HEK293T (cell line): ENCODE results near the gene TSPAN7.

Experiments
- ARNT ChIP-seq: fragments of 450-650 bp; IDR thresholded peaks from 2 replicates; pipeline ENCODE4 v1.6.1; 2017; ENCODE audit warnings: mild to moderate bottlenecking
- BHLHE40 ChIP-seq: fragments of 450-650 bp; IDR thresholded peaks from 2 replicates; pipeline ENCODE4 v1.6.1; 2016; ENCODE audit warnings: mild to moderate bottlenecking, moderate library complexity, borderline replicate concordance
- CTBP1 ChIP-seq: fragments of 450-650 bp; IDR thresholded peaks from 2 replicates; pipeline ENCODE4 v1.6.1; 2016; ENCODE audit warnings: borderline replicate concordance
- FOXA1 ChIP-seq: fragments of 450-650 bp; IDR thresholded peaks from 2 replicates; pipeline ENCODE4 v1.6.1; 2016; ENCODE audit warnings: mild to moderate bottlenecking
- FOXK2 ChIP-seq: fragments of 450-650 bp; IDR thresholded peaks from 2 replicates; pipeline ENCODE4 v1.6.1; 2016; ENCODE audit warnings: mild to moderate bottlenecking
- FOXM1 ChIP-seq: fragments of 450-650 bp; IDR thresholded peaks from 2 replicates; pipeline ENCODE4 v1.6.1; 2017; ENCODE audit warnings: mild to moderate bottlenecking, borderline replicate concordance
- HDGF ChIP-seq: fragments of 450-650 bp; IDR thresholded peaks from 2 replicates; pipeline ENCODE4 v1.6.1; 2017; ENCODE audit warnings: antibody characterized with exemption, borderline replicate concordance
- LEF1 ChIP-seq: fragments of 450-650 bp; IDR thresholded peaks from 2 replicates; pipeline ENCODE4 v1.6.1; 2017; ENCODE audit warnings: mild to moderate bottlenecking, borderline replicate concordance
- NFRKB ChIP-seq: fragments of 450-650 bp; IDR thresholded peaks from 2 replicates; pipeline ENCODE4 v1.6.1; 2016; ENCODE audit warnings: mild to moderate bottlenecking, moderate library complexity
- PKNOX1 ChIP-seq: fragments of 450-650 bp; IDR thresholded peaks from 2 replicates; pipeline ENCODE4 v1.6.1; 2016
- SP1 ChIP-seq: fragments of 450-650 bp; IDR thresholded peaks from 2 replicates; pipeline ENCODE4 v1.6.1; 2017
- SUZ12 ChIP-seq: fragments of 450-650 bp; IDR thresholded peaks from 2 replicates; pipeline ENCODE4 v1.6.1; 2016; ENCODE audit warnings: mild to moderate bottlenecking
- ZNF384 ChIP-seq: fragments of 450-650 bp; IDR thresholded peaks from 2 replicates; pipeline ENCODE4 v1.6.1; 2016

- TF ChIP-seq PKNOX1 = no peak
- no peak for TF ChIP-seq FOXK2
- no peak for TF ChIP-seq FOXA1
- no peak for TF ChIP-seq ARNT
- no peak for TF ChIP-seq BHLHE40
- TF ChIP-seq CTBP1 = no peak
- TF ChIP-seq FOXM1 = no peak
- TF ChIP-seq SUZ12 = no peak
- TF ChIP-seq LEF1 = no peak
- TF ChIP-seq SP1 = no peak
- TF ChIP-seq HDGF = no peak
- no peak for TF ChIP-seq ZNF384
- no peak for TF ChIP-seq NFRKB
Observed at GRCh38 chrX:38657562-38657961, 96.2 kb downstream of the TSPAN7 start.
